Measurements from ENCODE around the gene MEGF9. TPM values are rescaled to one million over a fixed set of nuclear protein-coding genes. Genes with fewer than 3 reads are reported as not detected.
"Not testable (repeated sequence)": the region's sequence is repeated elsewhere in the genome, so short reads cannot be mapped to it uniquely, and the experiment has no call there.

MEGF9 gene
- 10 to 100 TPM in 6 of 8 experiments, 1 to 10 TPM in 2; 6.5 to 40.0 (median 14.1) TPM for total RNA-seq

GRCh38 chr9:120714088-120714845, at the start of gene MEGF9:
MEGF9 (minus strand) TSS chr9:120714470; CDS start chr9:120714358, 112 bp downstream.
- in situ Hi-C loops (cut with MboI; ENCODE audit: low pct_unique_long_range_greater_than_20kb in 2 of 9, low sequenced_read_pairs in 9 of 9, unreplicated experiment in 9 of 9): no loop called here
- 0% methylated on average over 3 of the region's 102 CpGs; no CpG with 5 or more reads in 9 of the 10 experiments for WGBS, 10 experiments
- H3K27ac ChIP-seq: peak within 1 kb of the TSS; percentile 90 to 92

GRCh38 chr9:120761006-120761405, 46.7 kb upstream of the MEGF9 start:
- no peak for ATAC-seq (replicated peaks in 6 of 8)
- H3K27ac ChIP-seq: no peak overlapping the region
- WGBS, 10 experiments: 40 to 100% (median 93%) methylated on average over 1 to 2 of the region's 2 CpGs; no CpG with 5 or more reads in 4 of the 10 experiments
- no peaks in the 10 kb centered on the region for H3K4me1 ChIP-seq (replicated peaks in 1 of 2)
- in situ Hi-C loops (cut with MboI; ENCODE audit: low pct_unique_long_range_greater_than_20kb in 2 of 9, low sequenced_read_pairs in 9 of 9, unreplicated experiment in 9 of 9): loop anchor here in 6 of 9 experiments (25.0 kb wide), 2 partner anchors 176 to 301 kb away; partner anchors contain the start of genes C5 (in 4 of the 6), CNTRL (in 4 of the 6) and TRAF1 (in 4 of the 6)
- H3K4me3 ChIP-seq: no peak overlapping the region

More at GRCh38 chr9:120714088-120714845, at the start of gene MEGF9:
- peak; percentile 78 to 96 (median 94) for ATAC-seq (replicated peaks in 6 of 8)
- Histone ChIP-seq H3K4me3 (peak within 1 kb of the TSS; percentile 61 to 85 (median 63)), H3K4me1 (replicated peaks in 1 of 2) (peaks cover 16 to 28% of the 10 kb centered on the region in 2 donors)

GRCh38 chr9:120759755-120760400, 45.6 kb upstream of the MEGF9 start:
- 75 to 100% (median 93%) methylated on average over 1 to 6 of the region's 9 CpGs; no CpG with 5 or more reads in 2 of the 10 experiments for WGBS, 10 experiments
- H3K4me1 ChIP-seq (replicated peaks in 1 of 2): no peaks in the 10 kb centered on the region
- in situ Hi-C loops (cut with MboI; ENCODE audit: low pct_unique_long_range_greater_than_20kb in 2 of 9, low sequenced_read_pairs in 9 of 9, unreplicated experiment in 9 of 9): loop anchor here in 6 of 9 experiments (25.0 kb wide), 2 partner anchors 177 to 302 kb away; partner anchors contain the start of genes C5 (in 4 of the 6), CNTRL (in 4 of the 6) and TRAF1 (in 4 of the 6)
- no peak for ATAC-seq (replicated peaks in 6 of 8)
- H3K4me3 ChIP-seq: no peak overlapping the region
- no peak overlapping the region for H3K27ac ChIP-seq

GRCh38 chr9:120758544-120758943, 44.3 kb upstream of the MEGF9 start:
- no peak for ATAC-seq (replicated peaks in 6 of 8)
- in situ Hi-C loops (cut with MboI; ENCODE audit: low pct_unique_long_range_greater_than_20kb in 2 of 9, low sequenced_read_pairs in 9 of 9, unreplicated experiment in 9 of 9): loop anchor here in 6 of 9 experiments (25.0 kb wide), 2 partner anchors 179 to 304 kb away; partner anchors contain the start of genes C5 (in 4 of the 6), CNTRL (in 4 of the 6) and TRAF1 (in 4 of the 6)
- 66 to 100% (median 80%) methylated on average over 1 to 3 of the region's 3 CpGs; no CpG with 5 or more reads in 1 of the 10 experiments for WGBS, 10 experiments
- Histone ChIP-seq H3K4me1 (replicated peaks in 1 of 2) (no peaks in the 10 kb centered on the region), H3K4me3 (no peak overlapping the region), H3K27ac (no peak overlapping the region)

- Histone ChIP-seq H3K4me3 (no peak overlapping the region), H3K27ac (no peak overlapping the region), H3K4me1 (replicated peaks in 1 of 2) (no peaks in the 10 kb centered on the region)
- 19 to 100% (median 87%) methylated on average over 1 to 6 of the region's 6 CpGs for WGBS, 10 experiments
- in situ Hi-C loops (cut with MboI; ENCODE audit: low pct_unique_long_range_greater_than_20kb in 2 of 9, low sequenced_read_pairs in 9 of 9, unreplicated experiment in 9 of 9): loop anchor here in 6 of 9 experiments (25.0 kb wide), 2 partner anchors 180 to 305 kb away; partner anchors contain the start of genes C5 (in 4 of the 6), CNTRL (in 4 of the 6) and TRAF1 (in 4 of the 6)
- peak in 1 of 8 experiments; percentile 52 for ATAC-seq (replicated peaks in 6 of 8)
These were observed 43.0 kb upstream of the MEGF9 start for GRCh38 chr9:120757026-120757913.

GRCh38 chr9:120756531-120756930, 42.3 kb upstream of the MEGF9 start:
- Histone ChIP-seq H3K27ac (no peak overlapping the region), H3K4me1 (replicated peaks in 1 of 2) (no peaks in the 10 kb centered on the region), H3K4me3 (no peak overlapping the region)
- no peak for ATAC-seq (replicated peaks in 6 of 8)
- in situ Hi-C loops (cut with MboI; ENCODE audit: low pct_unique_long_range_greater_than_20kb in 2 of 9, low sequenced_read_pairs in 9 of 9, unreplicated experiment in 9 of 9): loop anchor here in 6 of 9 experiments (25.0 kb wide), 2 partner anchors 181 to 306 kb away; partner anchors contain the start of genes C5 (in 4 of the 6), CNTRL (in 4 of the 6) and TRAF1 (in 4 of the 6)
- WGBS, 10 experiments: 0 to 88% (median 60%) methylated on average over 1 of the region's 1 CpG; no CpG with 5 or more reads in 3 of the 10 experiments

- Histone ChIP-seq H3K4me3 (no peak overlapping the region), H3K4me1 (replicated peaks in 1 of 2) (no peaks in the 10 kb centered on the region), H3K27ac (no peak overlapping the region)
- in situ Hi-C loops (cut with MboI; ENCODE audit: low pct_unique_long_range_greater_than_20kb in 2 of 9, low sequenced_read_pairs in 9 of 9, unreplicated experiment in 9 of 9): loop anchor here in 6 of 9 experiments (25.0 kb wide), 2 partner anchors 181 to 306 kb away; partner anchors contain the start of genes C5 (in 4 of the 6), CNTRL (in 4 of the 6) and TRAF1 (in 4 of the 6)
- ATAC-seq (replicated peaks in 6 of 8): peak in 6 of 8 experiments; percentile 43 to 74 (median 58)
- 0 to 55% (median 29%) methylated on average over 1 to 6 of the region's 6 CpGs; no CpG with 5 or more reads in 1 of the 10 experiments for WGBS, 10 experiments
These were observed 41.7 kb upstream of the MEGF9 start for GRCh38 chr9:120755810-120756434.

- peak in 1 of 8 experiments; percentile 17 for ATAC-seq (replicated peaks in 6 of 8)
These were observed 40.8 kb upstream of the MEGF9 start for GRCh38 chr9:120755044-120755443.

GRCh38 chr9:120750421-120750820, 36.2 kb upstream of the MEGF9 start:
- no peak for ATAC-seq (replicated peaks in 6 of 8)
- Histone ChIP-seq H3K27ac (no peak overlapping the region), H3K4me3 (no peak overlapping the region), H3K4me1 (replicated peaks in 1 of 2) (no peaks in the 10 kb centered on the region)
- WGBS, 10 experiments: 20 to 100% (median 86%) methylated on average over 1 to 5 of the region's 5 CpGs; no CpG with 5 or more reads in 4 of the 10 experiments
- in situ Hi-C loops (cut with MboI; ENCODE audit: low pct_unique_long_range_greater_than_20kb in 2 of 9, low sequenced_read_pairs in 9 of 9, unreplicated experiment in 9 of 9): loop anchor here in 6 of 9 experiments (25.0 kb wide), 2 partner anchors 187 to 312 kb away; partner anchors contain the start of genes C5 (in 4 of the 6), CNTRL (in 4 of the 6) and TRAF1 (in 4 of the 6)

More at GRCh38 chr9:120755044-120755443, 40.8 kb upstream of the MEGF9 start:
- H3K4me3 ChIP-seq: no peak overlapping the region
- no peak overlapping the region for H3K27ac ChIP-seq
- no peaks in the 10 kb centered on the region for H3K4me1 ChIP-seq (replicated peaks in 1 of 2)
- WGBS, 10 experiments: 100% methylated on average over 1 of the region's 2 CpGs; no CpG with 5 or more reads in 9 of the 10 experiments
- in situ Hi-C loops (cut with MboI; ENCODE audit: low pct_unique_long_range_greater_than_20kb in 2 of 9, low sequenced_read_pairs in 9 of 9, unreplicated experiment in 9 of 9): loop anchor here in 6 of 9 experiments (25.0 kb wide), 2 partner anchors 182 to 307 kb away; partner anchors contain the start of genes C5 (in 4 of the 6), CNTRL (in 4 of the 6) and TRAF1 (in 4 of the 6)

- not testable (repeated sequence) for H3K4me1 ChIP-seq (replicated peaks in 1 of 2); H3K4me3 ChIP-seq; H3K27ac ChIP-seq; ATAC-seq (replicated peaks in 6 of 8)
- WGBS, 10 experiments: 97 to 100% methylated on average over 2 to 7 of the region's 26 CpGs; no CpG with 5 or more reads in 8 of the 10 experiments
- in situ Hi-C loops (cut with MboI; ENCODE audit: low pct_unique_long_range_greater_than_20kb in 2 of 9, low sequenced_read_pairs in 9 of 9, unreplicated experiment in 9 of 9): loop anchor here in 1 of 9 experiments (25.0 kb wide), 1 partner anchor 316 kb away; the partner anchor contains the start of genes C5 and CNTRL
These were observed 32.1 kb upstream of the MEGF9 start for GRCh38 chr9:120746366-120746765.

GRCh38 chr9:120745278-120745677, 31.0 kb upstream of the MEGF9 start:
- in situ Hi-C loops (cut with MboI; ENCODE audit: low pct_unique_long_range_greater_than_20kb in 2 of 9, low sequenced_read_pairs in 9 of 9, unreplicated experiment in 9 of 9): loop anchor here in 1 of 9 experiments (25.0 kb wide), 1 partner anchor 317 kb away; the partner anchor contains the start of genes C5 and CNTRL
- Histone ChIP-seq H3K27ac (no peak overlapping the region), H3K4me3 (no peak overlapping the region), H3K4me1 (replicated peaks in 1 of 2) (no peaks in the 10 kb centered on the region)
- ATAC-seq (replicated peaks in 6 of 8): no peak
- WGBS, 10 experiments: 83 to 100% (median 95%) methylated on average over 1 to 6 of the region's 6 CpGs

Data from motor neuron (in vitro differentiated cells).